Measurements from ENCODE around the gene ADCYAP1R1. TPM values are rescaled to one million over a fixed set of nuclear protein-coding genes. Genes with fewer than 3 reads are reported as not detected.

The ADCYAP1R1 gene
- total RNA-seq, 1 donor from 2014 or later, result not detected

GRCh38 chr7:31082017-31082416 lies 29.9 kb downstream of the ADCYAP1R1 start:
- DNase-seq (ENCODE audit: low read depth) (no peak), FAIRE-seq (no peak)
- Histone ChIP-seq H3K36me3 (ENCODE audit: control insufficient read depth, insufficient read depth, low read length) (no peaks in the 10 kb centered on the region), H3K27me3 (ENCODE audit: control insufficient read depth, insufficient read depth, low read length) (no peaks in the 10 kb centered on the region), H3K4me3 (ENCODE audit: low read depth, low read length) (no peak overlapping the region)
- no peak for TF ChIP-seq CTCF (IDR thresholded peaks at IDR 0.05; ENCODE audit: insufficient read depth, low read length, severe bottlenecking)

- no peaks in the 10 kb centered on the region for H3K36me3 ChIP-seq (ENCODE audit: control insufficient read depth, insufficient read depth, low read length)
- no peak for DNase-seq (ENCODE audit: low read depth)
- TF ChIP-seq CTCF (IDR thresholded peaks at IDR 0.05; ENCODE audit: insufficient read depth, low read length, severe bottlenecking), result no peak
- no peak overlapping the region for H3K4me3 ChIP-seq (ENCODE audit: low read depth, low read length)
- FAIRE-seq, result no peak
- H3K27me3 ChIP-seq (ENCODE audit: control insufficient read depth, insufficient read depth, low read length), result no peaks in the 10 kb centered on the region
These were observed 30.3 kb downstream of the ADCYAP1R1 start for GRCh38 chr7:31082447-31082846.

GRCh38 chr7:31083210-31083786 lies 31.2 kb downstream of the ADCYAP1R1 start:
- H3K36me3 ChIP-seq (ENCODE audit: control insufficient read depth, insufficient read depth, low read length), result no peaks in the 10 kb centered on the region
- H3K4me3 ChIP-seq (ENCODE audit: low read depth, low read length), result no peak overlapping the region
- no peak for TF ChIP-seq CTCF (IDR thresholded peaks at IDR 0.05; ENCODE audit: insufficient read depth, low read length, severe bottlenecking)
- H3K27me3 ChIP-seq (ENCODE audit: control insufficient read depth, insufficient read depth, low read length), result no peaks in the 10 kb centered on the region
- FAIRE-seq (peak; percentile 76), DNase-seq (ENCODE audit: low read depth) (no peak)

GRCh38 chr7:31084226-31084625 lies 32.1 kb downstream of the ADCYAP1R1 start:
- Histone ChIP-seq H3K27me3 (ENCODE audit: control insufficient read depth, insufficient read depth, low read length) (no peaks in the 10 kb centered on the region), H3K4me3 (ENCODE audit: low read depth, low read length) (no peak overlapping the region), H3K36me3 (ENCODE audit: control insufficient read depth, insufficient read depth, low read length) (no peaks in the 10 kb centered on the region)
- TF ChIP-seq CTCF (IDR thresholded peaks at IDR 0.05; ENCODE audit: insufficient read depth, low read length, severe bottlenecking), result no peak
- no peak for FAIRE-seq
- no peak for DNase-seq (ENCODE audit: low read depth)

- DNase-seq (ENCODE audit: low read depth) (no peak), FAIRE-seq (no peak)
- Histone ChIP-seq H3K36me3 (ENCODE audit: control insufficient read depth, insufficient read depth, low read length) (no peaks in the 10 kb centered on the region), H3K27me3 (ENCODE audit: control insufficient read depth, insufficient read depth, low read length) (no peaks in the 10 kb centered on the region), H3K4me3 (ENCODE audit: low read depth, low read length) (no peak overlapping the region)
- TF ChIP-seq CTCF (IDR thresholded peaks at IDR 0.05; ENCODE audit: insufficient read depth, low read length, severe bottlenecking), result no peak
These were observed 35.2 kb downstream of the ADCYAP1R1 start for GRCh38 chr7:31087351-31087750.

GRCh38 chr7:31091924-31092434 lies 39.9 kb downstream of the ADCYAP1R1 start:
- TF ChIP-seq CTCF (IDR thresholded peaks at IDR 0.05; ENCODE audit: insufficient read depth, low read length, severe bottlenecking), result no peak
- FAIRE-seq, result no peak
- H3K27me3 ChIP-seq (ENCODE audit: control insufficient read depth, insufficient read depth, low read length), result no peaks in the 10 kb centered on the region
- H3K36me3 ChIP-seq (ENCODE audit: control insufficient read depth, insufficient read depth, low read length), result no peaks in the 10 kb centered on the region
- DNase-seq (ENCODE audit: low read depth), result no peak
- no peak overlapping the region for H3K4me3 ChIP-seq (ENCODE audit: low read depth, low read length)

Data from bronchial epithelial cell (primary cell).